GM18873 (cell line): Measurements from ENCODE around the gene SYNE4.
"Not testable (repeated sequence)": the region's sequence is repeated elsewhere in the genome, so short reads cannot be mapped to it uniquely, and the experiment has no call there.

ENCODE experiments used
- ATAC-seq: cut with Tn5 transposase; IDR thresholded peaks from one replicate; pipeline ENCODE4 v1.9.1; 2021; ENCODE audit warnings: mild to moderate bottlenecking, moderate library complexity, moderate number of reproducible peaks; ENCODE audit not compliant: unreplicated experiment, low FRiP score

The SYNE4 gene, protein sequence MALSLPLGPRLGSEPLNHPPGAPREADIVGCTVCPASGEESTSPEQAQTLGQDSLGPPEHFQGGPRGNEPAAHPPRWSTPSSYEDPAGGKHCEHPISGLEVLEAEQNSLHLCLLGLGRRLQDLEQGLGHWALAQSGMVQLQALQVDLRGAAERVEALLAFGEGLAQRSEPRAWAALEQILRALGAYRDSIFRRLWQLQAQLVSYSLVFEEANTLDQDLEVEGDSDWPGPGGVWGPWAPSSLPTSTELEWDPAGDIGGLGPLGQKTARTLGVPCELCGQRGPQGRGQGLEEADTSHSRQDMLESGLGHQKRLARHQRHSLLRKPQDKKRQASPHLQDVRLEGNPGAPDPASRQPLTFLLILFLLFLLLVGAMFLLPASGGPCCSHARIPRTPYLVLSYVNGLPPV

DNA sequence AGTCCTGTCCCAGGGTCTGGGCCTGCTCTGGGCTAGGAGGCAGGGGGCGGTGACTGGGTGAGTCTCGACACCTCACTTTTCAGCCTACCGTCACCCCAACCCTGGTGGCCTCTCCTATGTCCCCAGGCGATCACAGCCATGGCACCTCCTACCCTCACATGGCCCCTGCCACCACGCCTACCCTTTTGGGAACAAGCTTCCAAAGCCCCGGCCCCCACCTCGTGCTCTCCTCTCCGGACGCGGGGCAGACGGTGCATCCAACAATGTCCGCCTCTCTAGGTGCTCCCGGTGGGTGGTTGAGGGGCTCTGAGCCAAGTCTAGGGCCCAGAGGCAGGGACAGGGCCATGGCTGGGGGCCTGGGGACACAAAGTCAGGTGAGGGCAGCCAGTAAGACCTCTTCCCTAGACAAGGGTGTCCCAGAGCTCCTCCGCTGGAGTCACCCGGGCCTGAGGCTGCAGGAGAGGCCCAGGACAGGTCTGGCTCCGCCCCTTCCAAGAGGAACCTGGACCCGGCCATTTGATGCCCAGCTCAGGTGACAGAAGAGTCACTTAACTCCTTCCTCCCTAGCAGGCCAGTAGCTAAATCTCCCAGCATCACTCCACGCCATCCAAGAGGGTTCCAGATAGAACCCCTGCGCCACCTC, at the start of gene SYNE4:
SYNE4 (minus strand) TSS at position 478 of the 643 bp plus-strand sequence; CDS start at position 346, 132 bp downstream.
- no peak for ATAC-seq

DNA sequence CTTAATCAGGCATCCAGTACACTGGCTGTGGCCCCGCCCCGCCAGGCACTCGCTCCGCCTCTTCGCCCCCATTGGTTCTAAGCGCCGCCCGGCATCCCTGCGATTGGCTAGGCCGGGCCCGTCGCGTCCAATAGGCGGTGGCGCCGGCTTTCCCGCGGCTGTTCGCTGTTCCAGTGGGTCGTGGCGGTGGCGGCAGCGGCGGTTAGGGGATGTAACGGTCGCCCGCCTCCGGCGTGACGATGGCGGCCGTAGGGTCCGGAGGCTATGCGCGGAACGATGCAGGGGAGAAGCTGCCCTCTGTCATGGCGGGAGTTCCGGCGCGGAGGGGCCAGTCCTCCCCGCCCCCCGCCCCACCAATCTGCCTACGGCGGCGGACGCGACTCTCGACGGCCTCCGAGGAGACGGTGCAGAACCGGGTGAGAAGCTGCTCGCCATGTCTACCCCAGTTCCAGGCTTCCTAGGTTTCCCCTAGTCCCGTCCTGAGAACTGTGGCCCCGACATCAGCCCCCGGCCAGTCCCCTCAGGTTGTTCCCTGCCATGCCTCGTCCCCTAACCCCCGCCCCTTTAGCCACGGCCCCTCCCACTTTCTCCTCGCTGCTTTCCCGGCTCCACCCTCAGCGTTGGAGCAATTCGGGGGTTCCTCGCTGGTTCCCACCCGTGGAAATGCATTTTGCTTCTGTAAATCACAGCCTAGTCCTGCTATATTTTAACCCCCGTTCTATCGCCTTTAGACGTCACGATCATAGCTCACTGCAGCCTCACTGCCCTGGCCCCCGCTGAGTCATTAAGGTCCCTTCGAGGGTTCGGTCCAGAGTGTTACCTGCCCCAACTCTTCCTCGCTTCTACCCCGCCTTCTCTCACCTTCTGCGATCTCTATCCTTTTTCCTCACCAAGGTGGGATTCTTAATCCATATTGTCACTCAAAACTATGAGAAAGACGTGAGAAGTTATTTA, 46.4 kb upstream of the SYNE4 start, which contains the start of gene WDR62:
WDR62 (plus strand) TSS at position 165 of the 954 bp plus-strand sequence; CDS start at position 240, 75 bp downstream.
- ATAC-seq: peak; percentile 66

DNA sequence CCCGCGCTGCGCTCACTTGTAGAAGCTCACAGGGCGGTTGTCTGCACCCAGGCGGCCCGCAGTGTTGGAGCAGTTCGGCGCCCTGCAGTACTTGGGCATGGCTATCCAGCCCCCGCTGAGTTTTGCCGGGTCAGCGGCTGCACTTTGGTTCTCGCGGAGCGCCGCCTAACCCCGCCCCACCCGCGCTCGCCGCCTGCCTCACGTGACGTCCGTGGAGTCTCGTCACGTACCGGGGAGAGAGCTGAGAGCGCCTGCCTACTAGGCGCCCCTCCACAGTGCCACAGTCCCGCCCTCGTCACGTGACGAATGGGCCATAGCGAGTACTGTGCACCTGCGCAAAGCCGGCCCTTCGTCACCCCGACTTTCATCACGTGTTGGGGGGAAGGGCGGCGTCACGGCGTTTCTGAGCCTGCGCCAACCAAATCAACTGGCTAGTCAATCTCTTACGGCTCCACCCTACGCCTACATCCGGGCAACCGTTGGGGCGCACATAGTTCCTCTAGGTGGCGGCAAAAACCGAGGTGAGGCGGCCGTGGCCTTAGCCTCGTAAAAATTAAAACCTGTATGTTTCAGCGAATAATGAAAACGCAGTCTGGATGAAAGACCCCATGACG, 45.6 kb upstream of the SYNE4 start, which contains the start of gene THAP8:
THAP8 (minus strand) TSS at position 167 of the 614 bp plus-strand sequence; CDS start at position 99, 68 bp downstream.
- ATAC-seq: peak; percentile 75

DNA sequence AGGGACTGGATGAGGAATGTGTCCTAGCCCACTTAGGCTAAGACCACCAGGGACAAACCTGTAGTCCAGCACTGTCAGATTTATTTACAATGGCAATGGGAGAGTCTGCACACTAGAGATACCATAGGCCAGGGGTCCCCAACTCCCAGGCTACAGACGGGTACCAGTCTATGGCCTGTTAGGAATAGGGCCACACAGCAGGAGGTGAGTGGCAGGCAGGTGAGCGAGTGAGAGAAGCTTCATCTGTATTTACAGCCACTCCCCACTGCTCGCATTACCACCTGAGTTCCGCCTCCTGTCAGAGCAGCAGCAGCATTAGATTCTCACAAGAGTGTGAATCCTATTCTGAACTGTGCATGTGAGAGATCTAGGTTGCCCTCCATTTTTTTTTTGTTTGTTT, 43.0 kb upstream of the SYNE4 start:
- ATAC-seq: no peak

DNA sequence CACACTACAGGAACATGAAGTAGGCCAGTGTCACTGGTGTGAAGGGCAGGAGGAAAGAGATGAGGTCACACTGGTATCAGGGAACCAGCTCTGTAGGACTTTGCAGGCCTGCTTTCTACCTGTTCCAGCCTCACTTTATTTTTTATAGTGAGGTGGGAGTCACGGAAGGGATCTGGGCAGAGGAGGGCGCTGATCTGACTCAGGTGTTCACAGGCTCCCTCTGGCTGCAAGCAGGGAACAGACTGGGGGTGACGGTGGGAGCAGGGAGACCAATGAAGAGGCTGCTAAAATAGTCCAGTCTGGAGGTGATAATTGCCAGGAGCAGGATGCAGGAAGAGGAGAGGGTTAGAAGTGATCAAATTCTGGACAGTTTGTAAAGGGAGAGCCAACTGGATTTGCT, 42.6 kb upstream of the SYNE4 start:
- no peak for ATAC-seq

DNA sequence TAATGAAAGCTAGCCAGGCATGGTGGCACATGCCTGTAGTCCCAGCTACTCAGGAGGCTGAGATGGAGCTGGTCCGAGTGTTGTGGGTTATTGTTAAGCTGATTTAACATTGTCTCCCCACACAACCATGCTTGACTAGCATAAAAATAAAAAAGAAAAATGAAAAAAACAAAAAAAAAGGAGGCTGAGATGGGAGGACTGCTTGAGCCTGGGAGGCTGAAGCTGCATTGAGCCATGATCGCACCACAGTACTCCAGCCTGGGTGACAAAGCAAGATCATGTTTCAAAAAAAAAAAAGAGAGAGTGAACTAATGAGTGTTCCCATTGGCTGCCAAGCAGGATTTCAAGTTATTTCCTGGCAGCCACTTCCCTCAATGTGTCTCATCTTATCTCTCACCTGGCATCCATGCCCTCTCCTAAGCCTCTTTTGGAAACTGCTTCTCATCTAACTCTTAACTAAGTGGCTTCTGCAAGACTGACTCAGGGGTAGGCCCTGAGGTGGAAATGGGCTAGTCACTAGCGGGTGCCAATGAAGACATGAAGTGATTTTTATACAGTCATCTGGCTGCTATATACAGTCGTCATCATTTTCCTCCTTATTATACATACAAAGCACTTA, 40.6 kb upstream of the SYNE4 start:
- no peak for ATAC-seq

DNA sequence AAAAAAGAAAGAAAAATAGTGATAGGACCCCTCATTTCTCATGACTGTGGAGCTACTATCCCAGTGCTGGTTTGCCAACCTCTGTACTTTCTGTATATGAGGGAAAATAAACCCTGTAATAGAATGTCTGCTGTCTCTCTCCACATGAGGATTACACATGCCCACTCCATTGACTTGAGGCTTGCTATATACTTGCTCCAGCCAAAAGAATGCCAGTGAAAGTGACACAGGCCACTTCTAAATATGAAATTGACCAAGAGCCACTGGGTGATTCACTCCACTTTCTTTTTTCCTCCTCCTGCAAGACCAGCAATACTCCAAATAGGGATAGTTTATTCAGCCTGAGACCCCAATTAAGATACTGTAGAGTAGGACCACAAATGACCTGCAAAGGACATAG, 39.2 kb upstream of the SYNE4 start:
- no peak for ATAC-seq

DNA sequence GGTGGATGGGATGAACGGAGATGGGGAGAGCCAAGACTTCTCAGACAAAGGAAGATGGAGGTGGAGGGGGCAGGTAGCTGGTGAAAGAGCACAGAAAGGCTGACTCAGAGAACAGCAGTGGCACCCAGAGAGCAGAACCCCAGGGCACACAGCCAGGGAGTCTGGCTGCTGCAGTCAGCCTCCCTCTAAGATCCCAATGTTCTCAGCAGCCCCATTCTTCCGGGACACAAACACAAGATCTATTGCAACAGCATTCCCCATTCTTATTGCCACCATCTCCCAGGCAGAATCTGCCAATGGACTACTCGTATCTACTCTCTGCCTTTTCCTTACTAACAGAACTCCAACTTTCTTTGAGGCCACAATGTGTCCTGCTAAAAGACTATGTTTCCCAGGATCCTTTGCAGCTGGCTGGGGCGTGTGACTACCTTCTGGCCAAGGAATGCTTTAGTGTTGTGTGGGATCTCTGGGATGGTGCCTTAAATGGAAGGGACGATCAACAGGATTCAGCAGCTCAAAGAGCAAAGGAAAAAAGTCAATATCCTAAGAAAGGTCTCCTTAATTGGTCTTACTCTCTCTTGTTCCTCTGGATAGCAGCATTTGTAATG, 37.9 kb upstream of the SYNE4 start:
- ATAC-seq: no peak

DNA sequence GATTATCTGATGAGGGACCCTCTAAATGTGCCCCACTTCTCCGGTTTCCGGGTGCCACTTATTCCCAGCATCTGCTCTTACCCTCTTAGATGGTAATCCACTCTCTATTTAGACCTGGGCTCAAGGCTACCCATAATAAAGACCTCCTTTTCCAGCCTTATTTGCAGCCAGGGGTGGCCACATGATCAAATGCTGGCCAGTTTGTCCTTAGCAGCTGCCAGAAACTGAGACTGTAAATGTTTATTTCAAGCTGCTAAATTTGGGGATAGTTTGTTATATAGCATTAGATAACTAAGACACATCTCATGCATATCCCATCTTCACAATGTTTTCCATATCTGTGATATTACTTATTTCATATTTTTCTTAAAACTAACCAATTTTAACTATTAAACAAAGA, 35.3 kb upstream of the SYNE4 start:
- ATAC-seq: no peak

DNA sequence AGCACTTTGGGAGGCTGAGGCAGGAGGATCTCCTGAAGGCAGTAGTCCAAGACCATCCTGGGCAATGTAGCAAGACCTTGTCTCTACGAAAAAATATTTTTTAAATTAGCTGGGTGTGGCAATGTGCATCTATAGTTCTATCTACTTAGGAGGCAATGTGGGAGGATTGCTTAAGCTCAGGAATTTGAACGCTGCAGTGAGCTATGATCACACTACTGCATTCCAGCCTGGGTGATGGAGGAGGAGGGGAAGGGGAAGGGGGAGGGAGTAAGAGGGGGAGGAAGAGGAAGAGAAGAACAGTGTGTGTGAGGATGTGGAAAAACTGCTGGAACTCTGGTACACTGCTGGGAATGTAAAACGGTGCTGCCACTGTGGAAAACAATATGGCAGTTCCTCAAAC, 33.2 kb upstream of the SYNE4 start:
- ATAC-seq: no peak

DNA sequence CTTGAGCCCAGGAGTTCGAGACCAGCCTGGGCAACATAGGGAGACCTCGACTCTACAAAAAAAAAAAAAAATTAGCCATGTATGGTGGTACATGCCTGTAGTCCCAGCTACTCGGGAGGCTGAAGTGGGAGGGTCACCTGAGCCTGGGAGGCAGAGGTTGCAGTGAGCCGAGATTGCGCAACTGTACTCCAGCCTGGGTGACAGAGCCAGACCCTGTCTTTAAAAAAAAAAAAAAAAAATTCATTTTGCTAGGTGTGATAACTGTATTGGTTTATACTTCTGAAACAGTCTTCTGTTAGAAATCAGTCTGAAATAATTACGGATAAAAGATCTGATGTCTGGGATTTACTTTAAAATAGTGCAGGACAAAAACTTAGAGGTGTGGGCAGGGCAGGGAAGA, 32.5 kb upstream of the SYNE4 start:
- not testable (repeated sequence) for ATAC-seq

DNA sequence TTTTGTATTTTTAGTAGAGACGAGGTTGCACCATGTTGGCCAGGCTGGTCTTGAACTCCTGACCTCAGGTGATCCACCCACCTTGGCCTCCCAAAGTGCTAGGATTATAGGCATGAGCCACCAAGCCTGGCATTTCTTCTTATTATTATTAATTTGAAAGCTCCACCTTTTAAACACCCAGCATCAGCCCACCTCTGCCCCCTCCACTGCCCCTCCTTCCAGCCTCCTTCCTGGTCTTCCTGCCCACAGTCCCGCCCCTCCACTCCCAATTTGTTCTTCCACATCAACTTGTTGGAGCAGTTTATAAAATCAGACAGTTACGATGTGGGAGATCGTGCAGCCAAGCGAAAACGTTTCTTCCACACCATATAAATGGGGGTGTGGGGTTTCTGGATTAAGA, 31.9 kb upstream of the SYNE4 start:
- no peak for ATAC-seq

DNA sequence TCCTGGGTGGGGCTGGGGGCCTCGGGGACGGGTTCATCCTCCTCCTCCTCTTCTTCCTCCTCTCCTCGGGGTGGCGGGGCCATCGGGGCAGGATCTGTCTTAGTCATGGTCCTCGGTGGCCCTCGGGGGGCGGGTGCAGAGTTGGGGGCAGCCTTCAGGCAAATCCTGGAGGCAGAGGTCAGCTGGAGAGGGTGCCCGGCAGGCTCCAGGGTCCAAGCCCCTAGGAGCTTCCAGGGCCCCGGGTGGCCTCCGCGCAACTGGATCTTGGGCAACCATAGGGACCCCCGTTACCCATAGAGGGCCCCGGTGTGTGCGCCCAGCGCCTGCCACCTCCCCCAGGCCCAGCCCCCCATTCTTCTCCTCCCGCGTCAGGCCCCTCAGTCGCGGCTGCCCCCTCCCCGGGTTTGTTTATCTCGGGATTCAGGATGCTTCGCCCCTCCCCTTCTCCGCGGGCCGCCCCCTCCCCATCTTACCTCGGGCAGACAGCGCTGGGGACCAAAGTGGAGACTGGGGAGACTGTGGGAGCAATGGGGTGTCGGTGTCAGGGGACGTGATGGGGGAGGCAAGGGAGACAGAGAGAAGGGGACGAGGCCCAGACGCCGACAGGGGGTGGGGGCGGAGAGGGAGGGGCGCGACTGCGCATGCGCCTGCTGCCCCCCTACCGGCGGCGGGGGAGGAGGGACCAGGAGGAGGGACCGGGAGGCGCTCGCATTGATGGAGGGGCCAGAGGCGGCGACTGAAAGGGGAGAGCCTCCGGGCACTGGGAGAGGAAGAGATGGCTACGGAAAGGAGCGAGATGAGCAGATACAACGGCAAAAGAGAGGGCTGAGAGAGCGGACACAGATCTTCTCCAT, 23.9 kb upstream of the SYNE4 start, which contains the start of gene CLIP3:
CLIP3 (minus strand) TSS at position 623 of the 854 bp plus-strand sequence; CDS start at position 107, 516 bp downstream.
- no peak for ATAC-seq

DNA sequence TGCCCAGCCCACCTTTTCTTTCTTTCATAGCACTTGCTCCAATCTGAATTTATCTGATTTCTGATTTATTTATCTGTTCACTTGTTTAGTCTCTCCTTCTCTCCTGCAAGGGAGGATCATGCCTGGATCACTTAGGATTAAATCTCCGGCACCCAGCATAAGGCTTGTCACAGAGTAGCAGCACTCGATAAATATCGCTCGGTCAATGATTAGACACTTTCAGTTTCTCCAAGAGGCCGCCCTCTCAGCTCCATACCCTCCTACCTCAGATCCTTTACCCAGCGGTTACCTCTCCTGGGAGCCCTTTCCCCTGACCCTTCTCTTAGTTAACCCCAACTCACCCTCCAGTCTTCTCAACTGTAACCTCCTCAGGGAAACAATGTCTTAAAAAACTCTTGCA, 22.7 kb upstream of the SYNE4 start:
- no peak for ATAC-seq

DNA sequence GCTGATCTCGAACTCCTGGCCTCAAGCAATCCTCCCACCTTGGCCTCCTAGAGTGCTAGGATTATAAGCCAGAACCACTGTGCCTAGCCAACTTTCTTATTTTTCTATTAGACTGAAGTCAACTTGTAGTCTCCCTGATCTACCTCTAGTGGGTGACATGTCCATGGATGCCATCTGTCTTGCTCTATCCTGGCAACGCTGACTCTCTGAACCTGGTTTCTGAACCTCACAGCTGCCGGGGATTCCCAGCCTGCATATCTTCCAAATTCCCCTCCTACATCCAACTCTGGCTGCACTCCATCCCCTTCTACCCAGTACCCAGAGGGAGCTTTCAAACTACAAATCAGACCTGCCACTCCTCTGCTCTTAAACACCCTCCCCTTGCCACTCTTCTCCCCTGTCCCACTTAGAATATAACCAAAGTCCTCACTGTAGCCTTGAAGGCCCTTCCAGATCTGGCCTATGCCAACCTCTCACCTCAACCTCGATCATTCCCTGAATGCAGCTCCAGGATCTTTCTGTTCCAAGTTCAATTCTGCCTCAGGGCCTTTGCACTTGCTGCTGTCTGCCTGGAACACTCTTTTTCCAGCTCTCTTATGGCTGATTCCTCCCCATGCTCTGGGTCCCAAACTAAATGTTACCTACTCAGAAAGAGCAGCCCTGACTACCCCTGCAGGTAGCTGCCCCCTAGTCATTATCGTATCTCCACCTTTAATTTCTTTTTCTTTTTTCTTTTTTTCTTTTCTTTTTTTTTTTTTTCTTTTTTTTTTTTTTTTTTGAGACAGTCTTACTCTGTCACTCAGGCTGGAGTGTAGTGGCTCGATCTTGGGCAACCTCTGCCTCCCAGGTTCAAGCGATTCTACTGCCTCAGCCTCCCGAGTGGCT, 21.9 kb upstream of the SYNE4 start:
- no peak for ATAC-seq

DNA sequence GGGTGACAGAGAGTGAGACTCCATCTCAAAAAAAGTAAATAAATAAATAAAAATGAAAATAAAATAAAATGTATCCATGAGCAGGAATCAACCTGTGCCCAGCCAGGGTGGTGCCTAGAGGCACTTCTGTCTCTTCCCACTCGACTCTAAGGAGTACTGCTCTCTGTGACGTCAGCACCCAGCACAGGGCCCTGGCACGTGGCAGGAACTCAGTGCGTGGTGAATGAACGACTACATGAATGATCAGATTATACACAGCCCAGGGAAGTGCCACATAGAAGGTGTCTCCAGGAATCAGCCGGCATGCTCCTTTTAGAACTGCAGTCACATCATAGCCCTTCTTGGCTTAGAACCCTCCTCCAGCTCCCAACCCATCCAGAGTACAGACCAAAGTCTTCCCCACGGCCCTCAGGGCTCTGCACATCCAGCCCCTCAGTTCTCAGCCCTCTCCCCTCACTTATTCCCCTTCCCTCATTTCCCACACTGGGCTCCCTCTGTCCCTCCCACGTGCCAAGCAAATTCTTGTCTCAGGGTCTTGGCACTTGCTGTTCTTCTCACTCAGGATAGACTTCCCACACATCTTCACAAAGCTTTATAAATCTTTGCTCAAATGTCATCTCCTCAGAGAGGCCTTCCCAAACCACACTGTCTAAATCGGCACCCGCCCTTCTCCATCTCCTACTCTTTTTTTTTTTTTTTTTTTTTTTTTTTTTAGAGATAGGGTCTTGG, 19.9 kb upstream of the SYNE4 start:
- no peak for ATAC-seq

DNA sequence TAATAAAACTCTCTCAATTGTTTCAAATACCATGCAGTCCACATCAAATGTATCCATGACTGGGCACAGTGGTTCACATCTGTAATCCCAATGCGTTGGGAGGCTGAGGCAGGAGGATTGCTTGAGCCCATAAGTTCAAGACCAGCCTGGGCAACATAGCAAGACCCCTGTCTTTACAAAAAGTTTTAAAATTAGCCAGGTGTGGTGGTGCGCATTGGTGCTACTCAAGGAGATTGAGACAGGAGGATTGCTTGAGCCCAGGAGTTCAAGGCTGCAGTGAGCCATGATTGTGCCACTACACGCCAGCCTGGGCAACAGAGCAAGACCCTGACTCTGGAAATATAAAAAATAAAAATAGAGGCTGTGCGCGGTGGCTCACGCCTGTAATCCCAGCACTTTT, 19.1 kb upstream of the SYNE4 start:
- ATAC-seq: no peak
